ENCODE results near the gene LRRC75B.

The LRRC75B gene

DNA sequence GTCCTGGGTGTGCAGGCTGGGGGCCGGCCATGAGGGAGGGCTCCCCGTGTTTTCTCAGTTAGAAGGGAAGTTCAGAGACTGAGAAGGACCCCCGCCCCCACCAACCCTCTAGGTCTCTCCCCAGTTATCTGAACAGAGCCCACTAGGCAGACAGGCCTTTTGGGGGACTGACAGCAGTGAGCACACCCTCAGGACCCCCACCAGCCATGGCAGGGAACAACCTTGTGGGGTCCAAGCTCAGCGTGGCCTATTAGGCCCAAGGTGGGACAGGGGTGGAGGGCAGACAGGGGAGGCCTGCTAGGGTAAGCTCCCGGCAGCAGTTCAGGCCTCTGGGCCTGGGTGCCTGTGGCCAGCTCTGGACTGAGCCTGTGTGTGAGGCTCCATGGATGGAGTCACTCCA, 5.6 kb downstream of the LRRC75B start:
- Histone ChIP-seq H3K9ac (ENCODE audit: low read length) (no peak overlapping the region), H3K4me2 (ENCODE audit: low read length) (no peak overlapping the region), H3K4me1 (ENCODE audit: insufficient read depth, low read length, severe bottlenecking) (peaks cover 2% of the 10 kb centered on the region), H3F3A (ENCODE audit: insufficient read depth, low read length) (no peaks in the 10 kb centered on the region), H3K9me3 (ENCODE audit: low read length) (no peaks in the 10 kb centered on the region), H3K27ac (ENCODE audit: low read depth, low read length, poor library complexity, severe bottlenecking) (no peak overlapping the region), H4K20me1 (ENCODE audit: insufficient read depth, low read length) (no peaks in the 10 kb centered on the region), H3K27me3 (ENCODE audit: insufficient read depth, low read length) (peaks cover 12% of the 10 kb centered on the region; the same call in 1 of the 2 replicates), H3K9me2 (ENCODE audit: low read depth, low read length) (no peaks in the 10 kb centered on the region), H3K79me2 (ENCODE audit: insufficient read depth, low read length) (no peaks in the 10 kb centered on the region), H3K4me3 (ENCODE audit: low read depth, low read length, poor library complexity, severe bottlenecking) (no peak overlapping the region), H3K36me3 (ENCODE audit: insufficient read depth, low read length) (no peaks in the 10 kb centered on the region), H2AFZ (ENCODE audit: low read length) (no peak overlapping the region)
- TF ChIP-seq CTCF (IDR thresholded peaks at IDR 0.05; ENCODE audit: low read length) (no peak), EZH2 (IDR thresholded peaks at IDR 0.05; ENCODE audit: borderline replicate concordance, low read length) (no peak)

GRCh38 chr22:24585927-24586546, 6.8 kb downstream of the LRRC75B start:
- TF ChIP-seq CTCF (IDR thresholded peaks at IDR 0.05; ENCODE audit: low read length) (no peak), EZH2 (IDR thresholded peaks at IDR 0.05; ENCODE audit: borderline replicate concordance, low read length) (no peak)
- Histone ChIP-seq H4K20me1 (ENCODE audit: insufficient read depth, low read length) (no peaks in the 10 kb centered on the region), H2AFZ (ENCODE audit: low read length) (no peak overlapping the region), H3K79me2 (ENCODE audit: insufficient read depth, low read length) (no peaks in the 10 kb centered on the region), H3K9me3 (ENCODE audit: low read length) (no peaks in the 10 kb centered on the region), H3K36me3 (ENCODE audit: insufficient read depth, low read length) (no peaks in the 10 kb centered on the region), H3K27me3 (ENCODE audit: insufficient read depth, low read length) (peaks cover 12% of the 10 kb centered on the region; the same call in 1 of the 2 replicates), H3K4me1 (ENCODE audit: insufficient read depth, low read length, severe bottlenecking) (no peaks in the 10 kb centered on the region), H3K9ac (ENCODE audit: low read length) (no peak overlapping the region), H3K4me2 (ENCODE audit: low read length) (no peak overlapping the region), H3K9me2 (ENCODE audit: low read depth, low read length) (no peaks in the 10 kb centered on the region), H3F3A (ENCODE audit: insufficient read depth, low read length) (no peaks in the 10 kb centered on the region), H3K4me3 (ENCODE audit: low read depth, low read length, poor library complexity, severe bottlenecking) (no peak overlapping the region), H3K27ac (ENCODE audit: low read depth, low read length, poor library complexity, severe bottlenecking) (no peak overlapping the region)

- H3K4me3 ChIP-seq (ENCODE audit: low read depth, low read length, poor library complexity, severe bottlenecking), result no peak overlapping the region
- H4K20me1 ChIP-seq (ENCODE audit: insufficient read depth, low read length), result no peaks in the 10 kb centered on the region
- H3K9me2 ChIP-seq (ENCODE audit: low read depth, low read length), result no peaks in the 10 kb centered on the region
- TF ChIP-seq CTCF (IDR thresholded peaks at IDR 0.05; ENCODE audit: low read length) (no peak), EZH2 (IDR thresholded peaks at IDR 0.05; ENCODE audit: borderline replicate concordance, low read length) (no peak)
- H3K36me3 ChIP-seq (ENCODE audit: insufficient read depth, low read length), result no peaks in the 10 kb centered on the region
- no peaks in the 10 kb centered on the region for H3F3A ChIP-seq (ENCODE audit: insufficient read depth, low read length)
- H3K4me2 ChIP-seq (ENCODE audit: low read length), result no peak overlapping the region
- H3K9me3 ChIP-seq (ENCODE audit: low read length), result no peaks in the 10 kb centered on the region
- no peaks in the 10 kb centered on the region for H3K4me1 ChIP-seq (ENCODE audit: insufficient read depth, low read length, severe bottlenecking)
- peaks cover 12% of the 10 kb centered on the region; the same call in 1 of the 2 replicates for H3K27me3 ChIP-seq (ENCODE audit: insufficient read depth, low read length)
- H3K79me2 ChIP-seq (ENCODE audit: insufficient read depth, low read length), result no peaks in the 10 kb centered on the region
- no peak overlapping the region for H3K27ac ChIP-seq (ENCODE audit: low read depth, low read length, poor library complexity, severe bottlenecking)
- H3K9ac ChIP-seq (ENCODE audit: low read length), result no peak overlapping the region
- no peak overlapping the region for H2AFZ ChIP-seq (ENCODE audit: low read length)
Observed at GRCh38 chr22:24585461-24585860, 7.4 kb downstream of the LRRC75B start.
